WTC11 (cell line): Measurements from ENCODE around the gene MUC12. TPM values are rescaled to one million over a fixed set of nuclear protein-coding genes. Genes with fewer than 3 reads are reported as not detected.
A peak's percentile ranks its signal among the peaks of the same experiment; 100 is the strongest.

ENCODE experiments used
- ATAC-seq: fragments of 200-7000 bp; cut with Tn5 transposase; 2 replicates; pipeline ENCODE4 v1.10.0; 2021; ENCODE audit warnings: mild to moderate bottlenecking, moderate library complexity
- CTCF ChIA-PET: fragments of 300-600 bp; sonication (Branson Sonifier 250); formaldehyde crosslinking; loops from one replicate; lab custom pipeline; 2021; ENCODE audit warnings: antibody characterized with exemption; lab: Charles Lee
- POLR2A ChIA-PET: fragments of 350-600 bp; sonication (Branson Sonifier 250); formaldehyde crosslinking; loops from one replicate; lab custom pipeline; 2021; ENCODE audit warnings: antibody characterized with exemption; lab: Charles Lee
- DNase-seq: peaks from one replicate; pipeline ENCODE4 v3.0.0; 2021; ENCODE audit warnings: low spot score
- H3K27ac Mint-ChIP-seq: 2 replicates; pipeline ENCODE4 v1.8.0; 2021; ENCODE audit warnings: mixed read lengths
- H3K27me3 Mint-ChIP-seq: 2 replicates; pipeline ENCODE4 v1.8.0; 2021; ENCODE audit warnings: low read depth, mild to moderate bottlenecking, moderate library complexity, mixed read lengths
- H3K36me3 Mint-ChIP-seq: 2 replicates; pipeline ENCODE4 v1.8.0; 2021; ENCODE audit warnings: mixed read lengths
- H3K4me1 Mint-ChIP-seq: 2 replicates; pipeline ENCODE4 v1.8.0; 2022; ENCODE audit warnings: mixed read lengths
- H3K4me3 Mint-ChIP-seq: 2 replicates; pipeline ENCODE4 v1.8.0; 2021; ENCODE audit warnings: mild to moderate bottlenecking, moderate library complexity, mixed read lengths
- H3K9me3 Mint-ChIP-seq: 2 replicates; pipeline ENCODE4 v1.8.0; 2021; ENCODE audit warnings: mixed read lengths
- ATF3 ChIP-seq: sonication (generic); formaldehyde crosslinking; conservative IDR thresholded peaks from 2 replicates; pipeline ENCODE4 v1.8.1; 2022; ENCODE audit warnings: mild to moderate bottlenecking, missing genetic modification reagents
- CREB1 ChIP-seq: sonication (generic); formaldehyde crosslinking; IDR thresholded peaks from 2 replicates; pipeline ENCODE4 v1.8.0; 2023; ENCODE audit warnings: mild to moderate bottlenecking, missing genetic modification reagents
- ELF4 ChIP-seq: sonication (generic); formaldehyde crosslinking; IDR thresholded peaks from 2 replicates; pipeline ENCODE4 v1.8.1; 2022; ENCODE audit warnings: low read depth, mild to moderate bottlenecking, moderate library complexity, missing genetic modification reagents
- FOXJ3 ChIP-seq: sonication (generic); formaldehyde crosslinking; IDR thresholded peaks from 2 replicates; pipeline ENCODE4 v1.9.0; 2021; ENCODE audit warnings: missing genetic modification reagents, mild to moderate bottlenecking, borderline replicate concordance
- FOXK1 ChIP-seq: sonication (generic); formaldehyde crosslinking; IDR thresholded peaks from 2 replicates; pipeline ENCODE4 v1.8.0; 2022; ENCODE audit warnings: mild to moderate bottlenecking, moderate library complexity, missing genetic modification reagents
- NFATC4 ChIP-seq: fragments of 250-450 bp; sonication (Bioruptor Pico); IDR thresholded peaks from 2 replicates; pipeline ENCODE4 v1.9.0; 2021; ENCODE audit warnings: mild to moderate bottlenecking
- NR2C2 ChIP-seq: sonication (generic); formaldehyde crosslinking; IDR thresholded peaks from 2 replicates; pipeline ENCODE4 v1.8.0; 2022; ENCODE audit warnings: mild to moderate bottlenecking, missing genetic modification reagents
- SMAD3 ChIP-seq: sonication (generic); formaldehyde crosslinking; IDR thresholded peaks from 2 replicates; pipeline ENCODE4 v1.8.0; 2022; ENCODE audit warnings: missing genetic modification reagents, mild to moderate bottlenecking, borderline replicate concordance
- SMAD4 ChIP-seq: sonication (generic); formaldehyde crosslinking; IDR thresholded peaks from 2 replicates; pipeline ENCODE4 v1.8.0; 2022; ENCODE audit warnings: mild to moderate bottlenecking, missing genetic modification reagents
- TCF7 ChIP-seq: sonication (generic); formaldehyde crosslinking; IDR thresholded peaks from 2 replicates; pipeline ENCODE4 v1.8.0; 2022; ENCODE audit warnings: mild to moderate bottlenecking, low read depth, missing genetic modification reagents, moderate library complexity
- ZNF121 ChIP-seq: sonication (generic); formaldehyde crosslinking; IDR thresholded peaks from 2 replicates; pipeline ENCODE4 v1.8.0; 2023; ENCODE audit warnings: missing genetic modification reagents
- ZNF138 ChIP-seq: sonication (generic); formaldehyde crosslinking; conservative IDR thresholded peaks from 2 replicates; pipeline ENCODE4 v1.8.1; 2022; ENCODE audit warnings: mild to moderate bottlenecking, moderate library complexity, missing genetic modification reagents
- ZNF263 ChIP-seq: sonication (generic); formaldehyde crosslinking; IDR thresholded peaks from 2 replicates; pipeline ENCODE4 v1.8.1; 2022; ENCODE audit warnings: low read depth, mild to moderate bottlenecking, moderate library complexity, missing genetic modification reagents
- ZNF317 ChIP-seq: sonication (generic); formaldehyde crosslinking; IDR thresholded peaks from 2 replicates; pipeline ENCODE4 v1.8.1; 2023; ENCODE audit warnings: low read depth, mild to moderate bottlenecking, moderate library complexity, missing genetic modification reagents, borderline replicate concordance
- total RNA-seq: library from RNA; stranded (reverse); gene quantifications from 3 replicates; pipeline ENCODE4 v1.2.3, GENCODE V29; 2021
- TF ChIP-seq, protein P1 (sequence below): fragments of 250-450 bp; sonication (Bioruptor Pico); IDR thresholded peaks from 2 replicates; pipeline ENCODE4 v1.9.0; 2021; ENCODE audit warnings: moderate library complexity, mild to moderate bottlenecking, inconsistent platforms, borderline replicate concordance
- TF ChIP-seq, protein P2 (sequence below): sonication (generic); formaldehyde crosslinking; IDR thresholded peaks from 2 replicates; pipeline ENCODE4 v1.8.0; 2022; ENCODE audit warnings: mild to moderate bottlenecking, missing genetic modification reagents
- TF ChIP-seq, protein P3 (sequence below): sonication (generic); formaldehyde crosslinking; IDR thresholded peaks from 2 replicates; pipeline ENCODE4 v1.8.0; 2023; ENCODE audit warnings: missing genetic modification reagents, mild to moderate bottlenecking, borderline replicate concordance
- TF ChIP-seq, protein P4 (sequence below): sonication (generic); formaldehyde crosslinking; IDR thresholded peaks from 2 replicates; pipeline ENCODE4 v1.8.0; 2022; ENCODE audit warnings: mild to moderate bottlenecking, missing genetic modification reagents
- TF ChIP-seq, protein P5 (sequence below): fragments of 250-450 bp; sonication (Bioruptor Pico); conservative IDR thresholded peaks from 2 replicates; pipeline ENCODE4 v1.9.0; 2021; ENCODE audit warnings: mild to moderate bottlenecking

MUC12 gene
- total RNA-seq, 1 experiment from 2014 or later, result 5.7 TPM

- Mint-ChIP-seq H3K27me3 (no peaks in the 10 kb centered on the region; the same call in 1 of the 2 replicates), H3K27ac (no peak overlapping the region), H3K36me3 (peaks cover 16% of the 10 kb centered on the region), H3K9me3 (peaks cover 13% of the 10 kb centered on the region), H3K4me3 (no peak overlapping the region), H3K4me1 (peaks cover 56% of the 10 kb centered on the region)
- ChIA-PET POLR2A (interaction anchor here (1.3 kb wide), 1 partner anchor 236 kb away, joined by 3 read pairs; no protein-coding TSS in a partner anchor), CTCF (interaction anchor here (0.6 to 1.7 kb wide), 3 partner anchors 19 to 220 kb away, joined by 3 to 6 read pairs (median 3); partner anchors contain the start of gene UFSP1)
- ATAC-seq, result no peak
- no peak for DNase-seq
- no peak for TF ChIP-seq FOXK1
- TF ChIP-seq ZNF138 (CRISPR knock-in tag), result no peak
- TF ChIP-seq SMAD4, result no peak
- no peak for TF ChIP-seq NR2C2
- TF ChIP-seq, protein P1, sequence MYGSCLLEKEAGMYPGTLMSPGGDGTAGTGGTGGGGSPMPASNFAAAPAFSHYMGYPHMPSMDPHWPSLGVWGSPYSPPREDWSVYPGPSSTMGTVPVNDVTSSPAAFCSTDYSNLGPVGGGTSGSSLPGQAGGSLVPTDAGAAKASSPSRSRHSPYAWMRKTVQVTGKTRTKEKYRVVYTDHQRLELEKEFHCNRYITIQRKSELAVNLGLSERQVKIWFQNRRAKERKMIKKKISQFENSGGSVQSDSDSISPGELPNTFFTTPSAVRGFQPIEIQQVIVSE, result no peak
- no peak for TF ChIP-seq ZNF317 (CRISPR knock-in tag)
Measured at GRCh38 chr7:100946766-100947365, 22.5 kb upstream of the MUC12 start.

DNA sequence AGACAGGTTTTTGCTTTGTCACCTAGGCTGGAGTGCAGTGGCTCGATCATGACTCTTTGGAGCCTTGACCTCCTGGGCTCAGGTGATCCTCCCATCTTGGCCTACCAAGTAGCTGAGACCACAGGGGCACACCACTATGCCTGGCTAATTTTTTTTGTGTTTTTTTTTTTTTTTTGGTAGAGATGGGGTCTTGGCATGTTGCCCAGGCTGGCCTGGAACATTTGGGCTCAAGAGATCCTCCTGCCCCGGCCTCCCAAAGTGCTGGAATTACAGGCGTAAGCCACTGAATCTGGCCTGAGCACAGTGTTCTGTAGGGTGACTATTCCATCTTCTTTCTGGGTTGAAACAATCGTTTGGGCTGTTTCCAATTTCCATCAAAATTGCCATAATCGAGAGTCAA, 21.6 kb upstream of the MUC12 start:
- Mint-ChIP-seq H3K36me3 (peaks cover 13% of the 10 kb centered on the region), H3K27ac (no peak overlapping the region), H3K9me3 (peaks cover 13% of the 10 kb centered on the region), H3K4me3 (no peak overlapping the region), H3K27me3 (no peaks in the 10 kb centered on the region; the same call in 1 of the 2 replicates), H3K4me1 (peaks cover 48% of the 10 kb centered on the region)
- ATAC-seq (no peak), DNase-seq (no peak)
- POLR2A ChIA-PET, result no interaction called here
- CTCF ChIA-PET, result interaction anchor here (1.7 kb wide), 1 partner anchor 18 kb away, joined by 6 read pairs; no protein-coding TSS in a partner anchor
- no peak for TF ChIP-seq TCF7 (CRISPR knock-in tag)
- no peak for TF ChIP-seq CREB1 (CRISPR knock-in tag)
- TF ChIP-seq ZNF121 (CRISPR knock-in tag), result peak; percentile 69; the same call in 1 of the 2 replicates
- no peak for TF ChIP-seq ZNF138 (CRISPR knock-in tag)

- Mint-ChIP-seq H3K4me3 (peak within 1 kb of the TSS; percentile 18; the same call in 1 of the 2 replicates), H3K27me3 (no peaks in the 10 kb centered on the region; the same call in 1 of the 2 replicates), H3K27ac (no peak within 1 kb of the TSS), H3K4me1 (peaks cover 40% of the 10 kb centered on the region), H3K9me3 (peaks cover 5% of the 10 kb centered on the region), H3K36me3 (peaks cover 5% of the 10 kb centered on the region)
- CTCF ChIA-PET, result interaction anchor here (1.1 to 3.6 kb wide), 7 partner anchors 16 to 341 kb away, joined by 3 to 30 read pairs (median 5); partner anchors contain the start of genes ACHE and TRIP6
- DNase-seq, result peak; percentile 46
- POLR2A ChIA-PET, result interaction anchor here (1.0 kb wide), 1 partner anchor 16 kb away, joined by 3 read pairs; no protein-coding TSS in a partner anchor
- peak; percentile 25 for ATAC-seq
- TF ChIP-seq TCF7 (CRISPR knock-in tag) (no peak), FOXJ3 (CRISPR knock-in tag) (no peak), ZNF263 (CRISPR knock-in tag) (no peak), ATF3 (CRISPR knock-in tag) (no peak), NFATC4 (CRISPR knock-in tag) (no peak), SMAD3 (CRISPR knock-in tag) (0 out of 2 replicates have a peak, but pooled peaks have one; percentile 46), NR2C2 (no peak), ELF4 (CRISPR knock-in tag) (no peak)
- TF ChIP-seq, protein P2, sequence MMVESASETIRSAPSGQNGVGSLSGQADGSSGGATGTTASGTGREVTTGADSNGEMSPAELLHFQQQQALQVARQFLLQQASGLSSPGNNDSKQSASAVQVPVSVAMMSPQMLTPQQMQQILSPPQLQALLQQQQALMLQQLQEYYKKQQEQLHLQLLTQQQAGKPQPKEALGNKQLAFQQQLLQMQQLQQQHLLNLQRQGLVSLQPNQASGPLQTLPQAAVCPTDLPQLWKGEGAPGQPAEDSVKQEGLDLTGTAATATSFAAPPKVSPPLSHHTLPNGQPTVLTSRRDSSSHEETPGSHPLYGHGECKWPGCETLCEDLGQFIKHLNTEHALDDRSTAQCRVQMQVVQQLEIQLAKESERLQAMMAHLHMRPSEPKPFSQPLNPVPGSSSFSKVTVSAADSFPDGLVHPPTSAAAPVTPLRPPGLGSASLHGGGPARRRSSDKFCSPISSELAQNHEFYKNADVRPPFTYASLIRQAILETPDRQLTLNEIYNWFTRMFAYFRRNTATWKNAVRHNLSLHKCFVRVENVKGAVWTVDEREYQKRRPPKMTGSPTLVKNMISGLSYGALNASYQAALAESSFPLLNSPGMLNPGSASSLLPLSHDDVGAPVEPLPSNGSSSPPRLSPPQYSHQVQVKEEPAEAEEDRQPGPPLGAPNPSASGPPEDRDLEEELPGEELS (CRISPR knock-in tag), result 0 out of 2 replicates have a peak, but pooled peaks have one; percentile 47
- TF ChIP-seq, protein P3, sequence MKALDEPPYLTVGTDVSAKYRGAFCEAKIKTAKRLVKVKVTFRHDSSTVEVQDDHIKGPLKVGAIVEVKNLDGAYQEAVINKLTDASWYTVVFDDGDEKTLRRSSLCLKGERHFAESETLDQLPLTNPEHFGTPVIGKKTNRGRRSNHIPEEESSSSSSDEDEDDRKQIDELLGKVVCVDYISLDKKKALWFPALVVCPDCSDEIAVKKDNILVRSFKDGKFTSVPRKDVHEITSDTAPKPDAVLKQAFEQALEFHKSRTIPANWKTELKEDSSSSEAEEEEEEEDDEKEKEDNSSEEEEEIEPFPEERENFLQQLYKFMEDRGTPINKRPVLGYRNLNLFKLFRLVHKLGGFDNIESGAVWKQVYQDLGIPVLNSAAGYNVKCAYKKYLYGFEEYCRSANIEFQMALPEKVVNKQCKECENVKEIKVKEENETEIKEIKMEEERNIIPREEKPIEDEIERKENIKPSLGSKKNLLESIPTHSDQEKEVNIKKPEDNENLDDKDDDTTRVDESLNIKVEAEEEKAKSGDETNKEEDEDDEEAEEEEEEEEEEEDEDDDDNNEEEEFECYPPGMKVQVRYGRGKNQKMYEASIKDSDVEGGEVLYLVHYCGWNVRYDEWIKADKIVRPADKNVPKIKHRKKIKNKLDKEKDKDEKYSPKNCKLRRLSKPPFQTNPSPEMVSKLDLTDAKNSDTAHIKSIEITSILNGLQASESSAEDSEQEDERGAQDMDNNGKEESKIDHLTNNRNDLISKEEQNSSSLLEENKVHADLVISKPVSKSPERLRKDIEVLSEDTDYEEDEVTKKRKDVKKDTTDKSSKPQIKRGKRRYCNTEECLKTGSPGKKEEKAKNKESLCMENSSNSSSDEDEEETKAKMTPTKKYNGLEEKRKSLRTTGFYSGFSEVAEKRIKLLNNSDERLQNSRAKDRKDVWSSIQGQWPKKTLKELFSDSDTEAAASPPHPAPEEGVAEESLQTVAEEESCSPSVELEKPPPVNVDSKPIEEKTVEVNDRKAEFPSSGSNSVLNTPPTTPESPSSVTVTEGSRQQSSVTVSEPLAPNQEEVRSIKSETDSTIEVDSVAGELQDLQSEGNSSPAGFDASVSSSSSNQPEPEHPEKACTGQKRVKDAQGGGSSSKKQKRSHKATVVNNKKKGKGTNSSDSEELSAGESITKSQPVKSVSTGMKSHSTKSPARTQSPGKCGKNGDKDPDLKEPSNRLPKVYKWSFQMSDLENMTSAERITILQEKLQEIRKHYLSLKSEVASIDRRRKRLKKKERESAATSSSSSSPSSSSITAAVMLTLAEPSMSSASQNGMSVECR, result 0 out of 2 replicates have a peak, but pooled peaks have one; percentile 37
- TF ChIP-seq, protein P4, sequence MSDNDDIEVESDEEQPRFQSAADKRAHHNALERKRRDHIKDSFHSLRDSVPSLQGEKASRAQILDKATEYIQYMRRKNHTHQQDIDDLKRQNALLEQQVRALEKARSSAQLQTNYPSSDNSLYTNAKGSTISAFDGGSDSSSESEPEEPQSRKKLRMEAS (CRISPR knock-in tag), result peak; percentile 46; the same call in 1 of the 2 replicates
- TF ChIP-seq, protein P5, sequence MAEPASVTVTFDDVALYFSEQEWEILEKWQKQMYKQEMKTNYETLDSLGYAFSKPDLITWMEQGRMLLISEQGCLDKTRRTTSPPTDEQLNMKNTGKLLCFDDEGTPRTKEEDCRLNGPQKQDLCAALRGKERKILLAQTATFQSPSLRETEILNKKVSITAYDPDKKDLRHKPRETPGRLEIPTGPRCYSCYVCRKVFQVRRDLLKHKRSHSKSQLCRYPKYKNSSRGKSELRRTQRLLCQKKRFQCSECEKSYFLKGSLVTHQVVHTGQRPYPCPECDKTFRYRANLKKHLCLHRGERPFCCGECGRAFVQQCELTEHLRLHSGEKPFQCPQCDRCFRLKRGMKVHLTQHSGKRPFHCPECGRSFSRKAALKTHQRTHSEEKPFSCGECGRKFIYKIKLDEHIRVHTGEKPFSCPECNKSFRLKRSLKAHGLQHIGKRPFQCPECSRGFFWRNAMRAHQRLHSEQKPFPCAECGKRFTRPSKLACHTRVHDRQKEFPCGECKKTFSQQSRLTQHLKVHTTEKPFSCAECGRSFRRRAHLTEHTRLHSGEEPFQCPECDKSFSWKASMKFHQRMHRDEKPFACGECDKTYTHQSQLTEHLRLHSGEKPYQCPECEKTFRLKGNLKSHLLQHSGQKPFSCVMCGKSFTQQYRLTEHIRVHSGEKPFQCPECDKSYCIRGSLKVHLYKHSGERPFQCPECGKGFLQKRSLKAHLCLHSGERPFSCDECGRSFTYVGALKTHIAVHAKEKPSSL (CRISPR knock-in tag), result no peak
Measured at GRCh38 chr7:100949227-100949932, 20.0 kb upstream of the MUC12 start, which contains the start of gene MUC3A. Gene MUC3A (plus strand): TSS chr7:100949534. CDS start chr7:100949625, 91 bp downstream.
